ENCODE results near the gene TEKT3.

Gene TEKT3

GRCh38 chr17:15265131-15265530, 76.3 kb downstream of the TEKT3 start, which contains the start of gene PMP22:
PMP22 (minus strand) TSS chr17:15265326; CDS start chr17:15260727, 4,599 bp downstream.
- no peak for DNase-seq (ENCODE audit: low read depth)

DNA sequence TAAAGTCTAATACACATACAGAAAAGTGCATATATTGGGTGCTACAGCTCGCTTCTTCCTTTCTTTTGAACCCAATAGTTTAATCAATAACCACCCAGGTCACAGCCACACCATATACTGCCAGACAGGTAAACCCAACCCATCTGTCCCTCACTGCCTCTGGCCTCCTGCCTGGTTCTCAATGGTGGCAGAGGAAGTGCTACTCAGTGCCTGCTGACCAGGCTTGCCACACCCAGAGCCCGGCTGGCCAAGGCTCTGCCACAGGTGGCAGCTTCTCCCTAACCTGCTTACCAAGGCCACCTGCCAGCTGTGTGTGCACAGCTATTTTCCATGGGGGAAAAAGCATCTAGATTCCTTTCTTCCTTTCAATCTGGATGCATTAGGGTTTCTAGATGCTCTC, 76.9 kb downstream of the TEKT3 start:
- no peak for DNase-seq (ENCODE audit: low read depth)

GRCh38 chr17:15263680-15264079, 77.7 kb downstream of the TEKT3 start:
- no peak for DNase-seq (ENCODE audit: low read depth)

- DNase-seq (ENCODE audit: low read depth), result no peak
Measured at GRCh38 chr17:15263206-15263579, 78.2 kb downstream of the TEKT3 start.

GRCh38 chr17:15262291-15263205, 78.8 kb downstream of the TEKT3 start:
- DNase-seq (ENCODE audit: low read depth), result no peak

GRCh38 chr17:15261802-15262290, 79.6 kb downstream of the TEKT3 start:
- no peak for DNase-seq (ENCODE audit: low read depth)

DNA sequence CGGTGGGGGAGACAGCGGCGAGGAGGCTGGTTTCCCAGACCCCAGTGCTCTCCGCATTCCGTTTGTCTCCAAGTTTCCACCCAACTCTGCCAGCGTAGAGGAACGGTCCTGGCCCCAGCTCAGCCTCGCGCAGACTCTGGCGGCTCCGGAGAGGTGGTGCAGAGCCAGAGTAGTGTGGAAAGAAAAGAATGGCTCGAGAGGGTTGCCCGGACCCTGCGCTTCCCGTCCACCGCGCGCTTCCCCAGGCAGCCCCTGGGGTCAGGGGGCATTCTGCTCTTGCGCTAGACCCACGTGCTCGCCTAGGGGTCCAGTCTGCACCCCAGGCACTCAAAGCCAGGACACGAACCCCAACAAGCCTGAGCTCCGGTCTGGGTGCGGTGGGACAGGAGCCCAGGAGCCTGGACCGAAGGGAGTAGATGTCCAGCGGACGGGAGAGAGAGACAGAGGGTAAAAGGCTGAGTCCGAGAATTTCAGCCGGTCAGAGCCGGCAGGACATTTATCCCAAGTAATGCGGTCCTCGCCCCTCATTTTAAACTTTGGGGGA, 80.1 kb downstream of the TEKT3 start:
- no peak for DNase-seq (ENCODE audit: low read depth)

GRCh38 chr17:15260376-15261257, 80.8 kb downstream of the TEKT3 start:
- peak; percentile 6 for DNase-seq (ENCODE audit: low read depth)

DNA sequence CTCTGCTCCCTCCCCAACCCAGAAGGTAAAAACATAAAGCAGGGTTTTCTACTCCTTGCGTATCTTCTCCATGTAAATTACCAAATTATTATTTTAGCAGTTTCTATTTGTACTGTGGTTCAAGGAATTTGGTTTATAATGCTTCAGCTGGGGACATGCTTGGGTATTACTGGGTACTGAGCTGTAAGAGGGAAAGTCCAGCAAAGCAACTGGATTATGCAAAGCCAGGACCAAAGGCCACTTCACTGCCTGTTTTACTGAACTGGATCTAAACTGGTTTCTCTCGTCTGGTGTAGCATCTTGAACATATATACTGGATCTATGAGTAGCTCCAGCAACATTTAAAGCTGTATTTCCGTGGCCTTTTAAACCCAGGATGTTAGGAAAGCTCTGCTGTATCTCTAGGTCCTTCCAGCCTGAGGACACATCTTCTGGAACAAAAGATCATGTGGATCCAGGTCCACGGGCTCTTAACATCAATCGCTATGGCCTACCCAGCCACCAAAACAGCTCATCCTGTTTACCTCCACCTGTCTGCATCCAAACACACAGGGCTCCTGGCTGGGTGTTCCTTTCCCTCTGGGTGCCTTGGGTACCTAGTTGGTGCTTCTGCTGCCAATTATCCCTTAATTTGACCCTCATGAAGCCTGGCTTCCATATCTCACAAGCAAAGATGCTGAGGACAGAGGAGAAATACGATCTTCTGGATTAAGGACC, 83.4 kb downstream of the TEKT3 start:
- no peak for DNase-seq (ENCODE audit: low read depth)

GRCh38 chr17:15257258-15257788, 84.1 kb downstream of the TEKT3 start:
- peak; percentile 38 for DNase-seq (ENCODE audit: low read depth)

DNA sequence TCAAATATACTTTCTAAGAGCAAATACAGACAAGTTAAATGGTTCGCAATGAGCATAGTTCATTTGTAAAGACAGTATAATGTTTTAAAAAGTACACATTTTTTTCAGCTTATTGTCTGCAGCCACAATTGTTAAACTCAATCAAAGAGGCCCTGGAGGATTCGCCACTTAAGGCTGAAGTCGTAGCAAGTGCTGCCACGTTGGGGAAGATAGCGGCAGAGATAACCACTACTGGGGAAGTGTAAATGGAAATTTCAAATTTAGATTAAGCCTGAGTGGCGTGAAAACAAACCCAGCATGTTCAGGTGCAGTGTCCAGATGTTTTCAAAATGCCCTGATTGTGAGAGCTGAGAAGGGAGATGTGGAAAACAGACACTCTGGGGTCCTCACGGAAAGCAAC, 84.7 kb downstream of the TEKT3 start:
- DNase-seq (ENCODE audit: low read depth), result no peak

GRCh38 chr17:15255713-15256454, 85.5 kb downstream of the TEKT3 start:
- DNase-seq (ENCODE audit: low read depth), result no peak

Data from activated gamma-delta T cell treated with anti-CD3 and anti-CD28 coated beads, Interleukin-2, amount 50 U/mL, for 16 hours (primary cell).